A549 (cell line): ENCODE results near the gene CSRP2. TPM values are rescaled to one million over a fixed set of nuclear protein-coding genes. Genes with fewer than 3 reads are reported as not detected.

Experiments used
- ATAC-seq, 2 experiments: fragments of 200-7000 bp in 1 of 2; fragments of >200 bp in 1 of 2; cut with Nextera tagmentation in 1 of 2; cut with Tn5 transposase in 1 of 2; 3 replicates each; pipeline versions ENCODE4 v1.8.0 to v1.9.1; 2018 to 2020; ENCODE audit warnings: mild to moderate bottlenecking in 1 of 2, moderate library complexity in 1 of 2
- CTCF ChIA-PET: fragments of 300-600 bp; sonication (Branson Sonifier 250); formaldehyde crosslinking; extraction: SDS; loops from one replicate; lab custom pipeline; 2021; ENCODE audit warnings: antibody characterized with exemption, inconsistent platforms; lab: Yijun Ruan, JAX
- POLR2A ChIA-PET: fragments of 350-600 bp; formaldehyde crosslinking; extraction: SDS; loops from one replicate; lab custom pipeline; 2021; ENCODE audit warnings: antibody characterized with exemption, inconsistent platforms; lab: Yijun Ruan, JAX
- DNase-seq, 2 experiments: peaks; one replicate each; pipeline versions ENCODE4 v3.0.0 to v3.0.0-alpha.2; 2011 to 2016; ENCODE audit warnings: low read depth in 1 of 2, low spot score in 1 of 2
- FAIRE-seq: peaks from 2 replicates; lab custom pipeline; 2011; peaks lifted over from hg19 to GRCh38; lab: Jason Lieb, UNC
- H3K27ac ChIP-seq, 2 experiments: fragments of >200 bp; sonication (Bioruptor Twin); formaldehyde crosslinking; 3 replicates each; pipeline ENCODE4 v1.5.1; 2016 to 2017
- H3K4me1 ChIP-seq: fragments of >200 bp; sonication (Bioruptor Twin); formaldehyde crosslinking; 3 replicates; pipeline ENCODE4 v1.6.1; 2016
- H3K4me2 ChIP-seq: fragments of >200 bp; sonication (Bioruptor Twin); formaldehyde crosslinking; 3 replicates; pipeline ENCODE4 v1.6.1; 2016
- H3K4me3 ChIP-seq: fragments of >200 bp; sonication (Bioruptor Twin); formaldehyde crosslinking; 3 replicates; pipeline ENCODE4 v1.5.1; 2016
- H3K9me3 ChIP-seq: fragments of >200 bp; sonication (Bioruptor Twin); formaldehyde crosslinking; 3 replicates; pipeline ENCODE4 v1.6.1; 2016
- CBX2 ChIP-seq: fragments of 200-600 bp; sonication (generic); IDR thresholded peaks from 2 replicates; pipeline ENCODE4 v1.6.1; 2016; ENCODE audit warnings: low read depth, mild to moderate bottlenecking, borderline replicate concordance
- CBX8 ChIP-seq: fragments of 200-600 bp; sonication (generic); IDR thresholded peaks from 2 replicates; pipeline ENCODE4 v1.6.1; 2016
- CHD2 ChIP-seq: fragments of 150-350 bp; IDR thresholded peaks from 2 replicates; pipeline ENCODE4 v1.6.1; 2014; ENCODE audit warnings: low read length; ENCODE audit not compliant: partially characterized antibody
- CTCF ChIP-seq: fragments of >200 bp; sonication (Bioruptor Twin); formaldehyde crosslinking; IDR thresholded peaks from 3 replicates; pipeline ENCODE4 v1.5.1; 2016
- EHMT2 ChIP-seq: fragments of 200-600 bp; sonication (generic); IDR thresholded peaks from 2 replicates; pipeline ENCODE4 v1.6.1; 2016; ENCODE audit warnings: antibody characterized with exemption, low read depth, mild to moderate bottlenecking, moderate library complexity
- EP300 ChIP-seq, 2 experiments: fragments of >200 bp; sonication (Bioruptor Twin); formaldehyde crosslinking; IDR thresholded peaks; 2 replicates in 1 of 2; 3 replicates in 1 of 2; pipeline ENCODE4 v1.6.1; 2016 to 2017
- ESRRA ChIP-seq: fragments of 150-350 bp; IDR thresholded peaks from 2 replicates; pipeline ENCODE4 v1.6.1; 2014; ENCODE audit warnings: mild to moderate bottlenecking, low read length, borderline replicate concordance
- GATA3 ChIP-seq: IDR thresholded peaks from 2 replicates; pipeline ENCODE4 v1.6.1; 2012; ENCODE audit warnings: borderline replicate concordance
- HOXA7 ChIP-seq: fragments of 250-450 bp; sonication (Bioruptor Pico); IDR thresholded peaks from 2 replicates; pipeline ENCODE4 v1.5.0; 2020; ENCODE audit warnings: mild to moderate bottlenecking, moderate library complexity
- HOXB5 ChIP-seq: fragments of 250-450 bp; sonication (Bioruptor Pico); IDR thresholded peaks from 2 replicates; pipeline ENCODE4 v1.5.0; 2020; ENCODE audit warnings: mild to moderate bottlenecking, moderate library complexity
- JUNB ChIP-seq: fragments of >200 bp; sonication (Bioruptor Twin); formaldehyde crosslinking; IDR thresholded peaks from 2 replicates; pipeline ENCODE4 v1.6.1; 2016
- KDM1A ChIP-seq: fragments of 200-600 bp; sonication (generic); IDR thresholded peaks from 2 replicates; pipeline ENCODE4 v1.6.1; 2016; ENCODE audit warnings: low read depth, mild to moderate bottlenecking
- NFE2L2 ChIP-seq: fragments of 150-350 bp; conservative IDR thresholded peaks from 2 replicates; pipeline ENCODE4 v1.6.1; 2014; ENCODE audit warnings: low read length
- PBX3 ChIP-seq: IDR thresholded peaks from 2 replicates; pipeline ENCODE4 v1.6.1; 2012
- POLR2AphosphoS2 ChIP-seq: conservative IDR thresholded peaks from 2 replicates; pipeline ENCODE4 v1.6.1; 2012; ENCODE audit warnings: low read length, improper control_type of control experiment, inconsistent platforms
- RAD21 ChIP-seq, 2 experiments: fragments of >200 bp in 1 of 2; sonication (Bioruptor Twin) in 1 of 2; formaldehyde crosslinking in 1 of 2; IDR thresholded peaks in 1 of 2; conservative IDR thresholded peaks in 1 of 2; 2 replicates in 1 of 2; 3 replicates in 1 of 2; pipeline ENCODE4 v1.6.1; 2012 to 2018; ENCODE audit warnings: inconsistent platforms in 1 of 2
- REST ChIP-seq: fragments of 200-600 bp; sonication (generic); IDR thresholded peaks from 2 replicates; pipeline ENCODE4 v1.6.1; 2016; ENCODE audit warnings: antibody characterized with exemption, mild to moderate bottlenecking, moderate library complexity
- RFX5 ChIP-seq: fragments of 450-650 bp; IDR thresholded peaks from 2 replicates; pipeline ENCODE4 v1.7.1; 2014; ENCODE audit warnings: antibody characterized with exemption, mild to moderate bottlenecking, moderate library complexity
- USF2 ChIP-seq: fragments of 450-650 bp; IDR thresholded peaks from 2 replicates; pipeline ENCODE4 v1.6.1; 2014; ENCODE audit warnings: antibody characterized with exemption
- ZC3H11A ChIP-seq: fragments of 450-650 bp; IDR thresholded peaks from 2 replicates; pipeline ENCODE4 v1.6.1; 2014; ENCODE audit warnings: antibody characterized with exemption, mild to moderate bottlenecking
- ZNF302 ChIP-seq: fragments of 250-450 bp; sonication (Bioruptor Pico); IDR thresholded peaks from 2 replicates; pipeline ENCODE4 v1.9.0; 2021; ENCODE audit warnings: inconsistent platforms, mild to moderate bottlenecking, moderate library complexity
- WGBS: methylation state at CpG from one replicate; pipeline ENCODE4 v1.1.6; 2017; ENCODE audit errors: missing lambda C conversion rate; 5-methylcytosine and 5-hydroxymethylcytosine counted together
- polyA plus RNA-seq, 4 experiments: library from polyadenylated mRNA; depleted of rRNA in 3 of 4; stranded (reverse); fragments of >200 nt; fragmentation: RNase III in 1 of 4; extraction: RNeasy Plus Mini Kit Qiagen cat#74134 plus additional on column Dnase treatment in 1 of 4; gene quantifications; 2 replicates in 3 of 4; 3 replicates in 1 of 4; pipeline ENCODE4 v1.2.3, GENCODE V29; 2011 to 2017

The CSRP2 gene
- polyA plus RNA-seq, 2 of the 4 experiments (the other 2 are of a cell fraction): 19.2 to 23.6 TPM

GRCh38 chr12:76820888-76821482, 57.8 kb downstream of the CSRP2 start (continued):
- TF ChIP-seq HOXA7: no peak
- no peak for TF ChIP-seq USF2
- TF ChIP-seq GATA3: no peak
- peak; percentile 53 to 67; a peak in 4 of 5 replicates for TF ChIP-seq RAD21 (conservative IDR thresholded peaks at IDR 0.05 in 1 of 2, IDR thresholded peaks at IDR 0.05 in 1 of 2)
- no peak for TF ChIP-seq EHMT2
- no peak for TF ChIP-seq JUNB

GRCh38 chr12:76813972-76814371, 64.8 kb downstream of the CSRP2 start:
- TF ChIP-seq PBX3 (no peak), HOXB5 (CRISPR knock-in tag) (no peak), CBX8 (no peak), JUNB (no peak), NFE2L2 (no peak), ZNF302 (no peak), CBX2 (no peak), EP300 (IDR thresholded peaks at IDR 0.05) (no peak), RFX5 (no peak), EHMT2 (no peak), POLR2AphosphoS2 (no peak), ESRRA (no peak), REST (no peak), ZC3H11A (no peak), KDM1A (no peak), CHD2 (no peak), RAD21 (conservative IDR thresholded peaks at IDR 0.05 in 1 of 2, IDR thresholded peaks at IDR 0.05 in 1 of 2) (no peak), CTCF (no peak)
- WGBS: 95% methylated on average over 4 of the region's 4 CpGs
- no peak for FAIRE-seq
- no peaks in the 10 kb centered on the region for H3K9me3 ChIP-seq
- no peaks in the 10 kb centered on the region for H3K4me1 ChIP-seq
- ATAC-seq: no peak
- no peak overlapping the region for H3K4me2 ChIP-seq
- ChIA-PET CTCF (no interaction called here), POLR2A (no interaction called here)
- H3K27ac ChIP-seq: no peak overlapping the region
- no peak for DNase-seq
- no peak overlapping the region for H3K4me3 ChIP-seq
